ENCODE measurements around the gene NTM.

- TF ChIP-seq POLR2A (IDR thresholded peaks at IDR 0.05) (no peak), CTCF (IDR thresholded peaks at IDR 0.05) (no peak)
These were observed 575.3 kb downstream of the NTM start for GRCh38 chr11:131945706-131946105.

All from breast epithelium (tissue), 3 donors.